ENCODE measurements around the gene EFHC1.

EFHC1 gene

DNA sequence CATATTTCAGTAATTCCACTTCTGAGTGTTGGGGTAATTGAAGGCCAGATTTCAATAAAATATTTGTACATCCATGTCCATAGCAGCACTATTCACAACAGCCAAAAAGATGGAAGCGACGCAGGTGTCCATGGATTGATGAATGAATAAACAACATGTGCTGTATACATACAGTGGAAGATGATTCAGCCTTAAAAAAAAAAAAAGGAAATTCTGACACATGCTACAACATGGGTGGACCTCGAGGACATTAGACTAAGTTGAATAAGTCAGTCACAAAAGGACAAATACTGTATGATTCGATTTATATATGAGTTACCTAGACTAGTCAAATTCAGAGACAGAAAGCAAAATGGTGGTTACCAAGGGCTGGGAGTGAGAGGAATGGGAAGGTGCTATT, 99.5 kb downstream of the EFHC1 start:
- Histone ChIP-seq H3K27me3 (ENCODE audit: control insufficient read depth, insufficient read depth, low read length) (no peaks in the 10 kb centered on the region), H3K36me3 (ENCODE audit: control insufficient read depth, insufficient read depth, low read length) (peaks cover under 1% of the 10 kb centered on the region), H3K4me3 (ENCODE audit: low read length) (no peak overlapping the region), H3K9ac (ENCODE audit: low read length) (no peak overlapping the region), H3K27ac (ENCODE audit: low read depth, low read length) (no peak overlapping the region), H3K4me1 (ENCODE audit: control insufficient read depth, insufficient read depth, low read length) (peaks cover 39% of the 10 kb centered on the region)

- peak overlapping the region; percentile 56 for H3K27ac ChIP-seq (ENCODE audit: low read depth, low read length)
- peaks cover 23% of the 10 kb centered on the region for H3K4me1 ChIP-seq (ENCODE audit: control insufficient read depth, insufficient read depth, low read length)
- no peak overlapping the region for H3K9ac ChIP-seq (ENCODE audit: low read length)
- H3K27me3 ChIP-seq (ENCODE audit: control insufficient read depth, insufficient read depth, low read length): no peaks in the 10 kb centered on the region
- H3K4me3 ChIP-seq (ENCODE audit: low read length): no peak overlapping the region
- no peaks in the 10 kb centered on the region for H3K36me3 ChIP-seq (ENCODE audit: control insufficient read depth, insufficient read depth, low read length)
Measured at GRCh38 chr6:52522151-52522626, 102.0 kb downstream of the EFHC1 start.

GRCh38 chr6:52522655-52523054, 102.5 kb downstream of the EFHC1 start:
- Histone ChIP-seq H3K27me3 (ENCODE audit: control insufficient read depth, insufficient read depth, low read length) (no peaks in the 10 kb centered on the region), H3K36me3 (ENCODE audit: control insufficient read depth, insufficient read depth, low read length) (no peaks in the 10 kb centered on the region), H3K4me3 (ENCODE audit: low read length) (no peak overlapping the region), H3K27ac (ENCODE audit: low read depth, low read length) (peak overlapping the region; percentile 56), H3K9ac (ENCODE audit: low read length) (no peak overlapping the region), H3K4me1 (ENCODE audit: control insufficient read depth, insufficient read depth, low read length) (peaks cover 18% of the 10 kb centered on the region)

GRCh38 chr6:52523378-52524142, 103.4 kb downstream of the EFHC1 start:
- Histone ChIP-seq H3K27ac (ENCODE audit: low read depth, low read length) (no peak overlapping the region), H3K9ac (ENCODE audit: low read length) (no peak overlapping the region)

DNA sequence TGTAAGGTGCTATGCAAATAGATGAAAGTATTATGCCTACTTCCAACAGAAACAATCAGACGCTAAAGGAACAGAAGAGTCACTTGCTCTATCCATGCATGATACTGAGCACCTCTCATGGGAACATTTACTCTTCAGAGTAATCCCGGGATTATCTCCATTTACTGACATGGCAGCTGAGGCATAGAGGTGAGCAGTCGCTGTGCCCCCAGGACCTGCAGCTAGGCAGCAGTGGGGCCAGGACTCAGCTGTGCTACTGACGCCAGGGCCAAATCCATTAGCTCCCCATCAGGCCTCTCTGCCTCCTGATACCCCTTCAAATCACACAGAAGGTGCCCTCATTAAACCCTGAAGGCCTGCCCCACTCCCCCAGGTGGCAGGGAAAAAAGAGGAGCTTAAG, 104.8 kb downstream of the EFHC1 start:
- H3K4me3 ChIP-seq (ENCODE audit: low read length): no peak overlapping the region
- H3K9ac ChIP-seq (ENCODE audit: low read length): no peak overlapping the region
- no peaks in the 10 kb centered on the region for H3K36me3 ChIP-seq (ENCODE audit: control insufficient read depth, insufficient read depth, low read length)

More at GRCh38 chr6:52523378-52524142, 103.4 kb downstream of the EFHC1 start:
- Histone ChIP-seq H3K27me3 (ENCODE audit: control insufficient read depth, insufficient read depth, low read length) (no peaks in the 10 kb centered on the region), H3K36me3 (ENCODE audit: control insufficient read depth, insufficient read depth, low read length) (no peaks in the 10 kb centered on the region), H3K4me1 (ENCODE audit: control insufficient read depth, insufficient read depth, low read length) (peaks cover 9% of the 10 kb centered on the region), H3K4me3 (ENCODE audit: low read length) (no peak overlapping the region)

DNA sequence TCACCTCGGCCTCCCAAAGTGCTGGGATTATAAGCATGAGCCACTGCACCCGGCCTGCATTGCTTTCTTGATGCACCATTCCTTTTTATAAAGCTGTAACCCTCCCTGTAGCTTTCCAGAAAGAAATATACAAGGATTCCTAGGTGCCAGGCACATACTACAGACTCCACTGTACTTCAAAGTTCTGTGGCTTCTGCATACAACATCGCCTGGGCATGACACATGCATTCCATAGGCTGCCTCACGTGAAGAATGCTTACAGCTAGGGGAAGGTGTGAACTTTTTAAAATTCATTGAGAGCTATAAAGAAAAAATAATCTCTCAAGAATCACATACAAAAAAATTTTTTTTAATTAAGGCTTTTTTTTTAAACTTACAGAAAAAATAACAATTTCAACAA, 106.5 kb downstream of the EFHC1 start:
- Histone ChIP-seq H3K9ac (ENCODE audit: low read length) (no peak overlapping the region), H3K27me3 (ENCODE audit: control insufficient read depth, insufficient read depth, low read length) (no peaks in the 10 kb centered on the region), H3K36me3 (ENCODE audit: control insufficient read depth, insufficient read depth, low read length) (no peaks in the 10 kb centered on the region), H3K27ac (ENCODE audit: low read depth, low read length) (no peak overlapping the region), H3K4me3 (ENCODE audit: low read length) (no peak overlapping the region), H3K4me1 (ENCODE audit: control insufficient read depth, insufficient read depth, low read length) (peaks cover 3% of the 10 kb centered on the region)

More for the DNA sequence above, 104.8 kb downstream of the EFHC1 start:
- H3K27ac ChIP-seq (ENCODE audit: low read depth, low read length): no peak overlapping the region
- no peaks in the 10 kb centered on the region for H3K27me3 ChIP-seq (ENCODE audit: control insufficient read depth, insufficient read depth, low read length)
- H3K4me1 ChIP-seq (ENCODE audit: control insufficient read depth, insufficient read depth, low read length): peaks cover 3% of the 10 kb centered on the region

GRCh38 chr6:52527436-52527835, 107.3 kb downstream of the EFHC1 start:
- H3K36me3 ChIP-seq (ENCODE audit: control insufficient read depth, insufficient read depth, low read length): no peaks in the 10 kb centered on the region
- no peak overlapping the region for H3K9ac ChIP-seq (ENCODE audit: low read length)
- no peaks in the 10 kb centered on the region for H3K27me3 ChIP-seq (ENCODE audit: control insufficient read depth, insufficient read depth, low read length)
- no peak overlapping the region for H3K27ac ChIP-seq (ENCODE audit: low read depth, low read length)
- H3K4me1 ChIP-seq (ENCODE audit: control insufficient read depth, insufficient read depth, low read length): peaks cover 2% of the 10 kb centered on the region
- H3K4me3 ChIP-seq (ENCODE audit: low read length): no peak overlapping the region

- H3K4me1 ChIP-seq (ENCODE audit: control insufficient read depth, insufficient read depth, low read length): no peaks in the 10 kb centered on the region
- H3K36me3 ChIP-seq (ENCODE audit: control insufficient read depth, insufficient read depth, low read length): no peaks in the 10 kb centered on the region
- no peak overlapping the region for H3K4me3 ChIP-seq (ENCODE audit: low read length)
- H3K27ac ChIP-seq (ENCODE audit: low read depth, low read length): no peak overlapping the region
- H3K27me3 ChIP-seq (ENCODE audit: control insufficient read depth, insufficient read depth, low read length): no peaks in the 10 kb centered on the region
- H3K9ac ChIP-seq (ENCODE audit: low read length): no peak overlapping the region
Measured at GRCh38 chr6:52529311-52529710, 109.2 kb downstream of the EFHC1 start.

- Histone ChIP-seq H3K9ac (ENCODE audit: low read length) (no peak overlapping the region), H3K27ac (ENCODE audit: low read depth, low read length) (no peak overlapping the region)
Measured at GRCh38 chr6:52530351-52530750, 110.2 kb downstream of the EFHC1 start.

GRCh38 chr6:52531396-52531795, 111.3 kb downstream of the EFHC1 start:
- no peak overlapping the region for H3K9ac ChIP-seq (ENCODE audit: low read length)
- H3K4me1 ChIP-seq (ENCODE audit: control insufficient read depth, insufficient read depth, low read length): no peaks in the 10 kb centered on the region
- no peak overlapping the region for H3K27ac ChIP-seq (ENCODE audit: low read depth, low read length)
- H3K36me3 ChIP-seq (ENCODE audit: control insufficient read depth, insufficient read depth, low read length): peaks cover 7% of the 10 kb centered on the region
- no peaks in the 10 kb centered on the region for H3K27me3 ChIP-seq (ENCODE audit: control insufficient read depth, insufficient read depth, low read length)
- H3K4me3 ChIP-seq (ENCODE audit: low read length): no peak overlapping the region

More at GRCh38 chr6:52530351-52530750, 110.2 kb downstream of the EFHC1 start:
- H3K36me3 ChIP-seq (ENCODE audit: control insufficient read depth, insufficient read depth, low read length): peaks cover 7% of the 10 kb centered on the region
- no peaks in the 10 kb centered on the region for H3K27me3 ChIP-seq (ENCODE audit: control insufficient read depth, insufficient read depth, low read length)
- H3K4me1 ChIP-seq (ENCODE audit: control insufficient read depth, insufficient read depth, low read length): no peaks in the 10 kb centered on the region
- no peak overlapping the region for H3K4me3 ChIP-seq (ENCODE audit: low read length)

DNA sequence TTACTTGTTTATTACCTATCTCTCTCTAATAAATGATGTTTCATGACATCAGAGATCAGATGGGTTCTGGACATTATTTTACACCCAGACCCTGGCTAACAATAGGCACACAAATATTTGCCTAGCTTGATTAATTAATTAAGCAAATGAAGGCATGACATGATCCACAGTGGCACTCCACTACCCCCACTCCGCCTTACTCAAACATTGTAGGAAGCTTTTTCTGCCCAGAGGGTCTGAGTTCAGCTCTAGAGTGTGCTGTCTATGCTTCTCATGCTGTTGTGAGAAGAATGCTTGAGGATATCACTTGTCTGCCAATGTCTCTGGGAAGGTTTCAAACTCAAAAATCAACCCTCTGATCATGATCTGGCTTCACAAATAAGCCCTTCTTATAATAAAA, 111.7 kb downstream of the EFHC1 start:
- peaks cover 7% of the 10 kb centered on the region for H3K36me3 ChIP-seq (ENCODE audit: control insufficient read depth, insufficient read depth, low read length)
- no peak overlapping the region for H3K27ac ChIP-seq (ENCODE audit: low read depth, low read length)

GRCh38 chr6:52532457-52532856, 112.3 kb downstream of the EFHC1 start:
- no peaks in the 10 kb centered on the region for H3K27me3 ChIP-seq (ENCODE audit: control insufficient read depth, insufficient read depth, low read length)
- peaks cover 7% of the 10 kb centered on the region for H3K36me3 ChIP-seq (ENCODE audit: control insufficient read depth, insufficient read depth, low read length)
- H3K4me3 ChIP-seq (ENCODE audit: low read length): no peak overlapping the region
- H3K9ac ChIP-seq (ENCODE audit: low read length): no peak overlapping the region
- H3K4me1 ChIP-seq (ENCODE audit: control insufficient read depth, insufficient read depth, low read length): no peaks in the 10 kb centered on the region
- H3K27ac ChIP-seq (ENCODE audit: low read depth, low read length): no peak overlapping the region

More for the DNA sequence above, 111.7 kb downstream of the EFHC1 start:
- no peaks in the 10 kb centered on the region for H3K27me3 ChIP-seq (ENCODE audit: control insufficient read depth, insufficient read depth, low read length)
- no peak overlapping the region for H3K9ac ChIP-seq (ENCODE audit: low read length)
- no peaks in the 10 kb centered on the region for H3K4me1 ChIP-seq (ENCODE audit: control insufficient read depth, insufficient read depth, low read length)
- H3K4me3 ChIP-seq (ENCODE audit: low read length): no peak overlapping the region

GRCh38 chr6:52533491-52533890, 113.3 kb downstream of the EFHC1 start:
- Histone ChIP-seq H3K4me3 (ENCODE audit: low read length) (no peak overlapping the region), H3K36me3 (ENCODE audit: control insufficient read depth, insufficient read depth, low read length) (peaks cover 7% of the 10 kb centered on the region), H3K9ac (ENCODE audit: low read length) (no peak overlapping the region), H3K27me3 (ENCODE audit: control insufficient read depth, insufficient read depth, low read length) (no peaks in the 10 kb centered on the region), H3K27ac (ENCODE audit: low read depth, low read length) (no peak overlapping the region), H3K4me1 (ENCODE audit: control insufficient read depth, insufficient read depth, low read length) (peaks cover 4% of the 10 kb centered on the region)
